HG03159 (cell line): ENCODE results near the gene ABCG1.

Source experiments
- ATAC-seq: cut with Tn5 transposase; IDR thresholded peaks from one replicate; pipeline ENCODE4 v1.9.1; 2021; ENCODE audit warnings: mild to moderate bottlenecking, moderate library complexity; ENCODE audit not compliant: unreplicated experiment

ABCG1 gene

GRCh38 chr21:42191696-42192595, 27.0 kb upstream of the ABCG1 start:
- no peak for ATAC-seq

- ATAC-seq, result no peak
Measured at GRCh38 chr21:42193131-42193671, 25.7 kb upstream of the ABCG1 start.

- no peak for ATAC-seq
Measured at GRCh38 chr21:42193721-42194120, 25.2 kb upstream of the ABCG1 start.

GRCh38 chr21:42194863-42195262, 24.1 kb upstream of the ABCG1 start:
- ATAC-seq, result no peak

GRCh38 chr21:42195378-42196031, 23.4 kb upstream of the ABCG1 start:
- no peak for ATAC-seq

GRCh38 chr21:42198929-42199867, 19.7 kb upstream of the ABCG1 start:
- no peak for ATAC-seq

GRCh38 chr21:42199868-42200463, 19.0 kb upstream of the ABCG1 start:
- no peak for ATAC-seq

- no peak for ATAC-seq
Measured at GRCh38 chr21:42200906-42201614, 17.9 kb upstream of the ABCG1 start.

- ATAC-seq, result no peak
Measured at GRCh38 chr21:42201615-42202161, 17.3 kb upstream of the ABCG1 start.

- no peak for ATAC-seq
Measured at GRCh38 chr21:42202321-42202720, 16.6 kb upstream of the ABCG1 start.

GRCh38 chr21:42203321-42203720, 15.6 kb upstream of the ABCG1 start:
- no peak for ATAC-seq

- ATAC-seq, result no peak
Measured at GRCh38 chr21:42203936-42204335, 15.0 kb upstream of the ABCG1 start.

- no peak for ATAC-seq
Measured at GRCh38 chr21:42207426-42207825, 11.5 kb upstream of the ABCG1 start.

- ATAC-seq, result no peak
Measured at GRCh38 chr21:42208036-42208435, 10.9 kb upstream of the ABCG1 start.

GRCh38 chr21:42208801-42209490, 10.0 kb upstream of the ABCG1 start:
- ATAC-seq, result no peak

GRCh38 chr21:42209801-42210479, 9.0 kb upstream of the ABCG1 start:
- no peak for ATAC-seq

GRCh38 chr21:42212266-42212665, 6.7 kb upstream of the ABCG1 start:
- ATAC-seq, result no peak

GRCh38 chr21:42213082-42213774, 5.7 kb upstream of the ABCG1 start:
- no peak for ATAC-seq
